DMS53 treated with DMSO at 0.1 percent for 48 hours (cell line): ENCODE data around the gene AOPEP.

ENCODE experiments used
- DNase-seq: peaks from one replicate; lab custom pipeline; 2025; ENCODE audit not compliant: unreplicated experiment; lab: John Stamatoyannopoulos, UW

Gene AOPEP

GRCh38 chr9:94714494-94714893, 12.0 kb upstream of the AOPEP start:
- no peak for DNase-seq

GRCh38 chr9:94717761-94718160, 8.7 kb upstream of the AOPEP start:
- DNase-seq = no peak

- peak; percentile 9 for DNase-seq
Observed at GRCh38 chr9:94718936-94719335, 7.6 kb upstream of the AOPEP start.

GRCh38 chr9:94719878-94720277, 6.6 kb upstream of the AOPEP start:
- DNase-seq = no peak

GRCh38 chr9:94720846-94721549, 5.5 kb upstream of the AOPEP start:
- no peak for DNase-seq

GRCh38 chr9:94721754-94722153, 4.7 kb upstream of the AOPEP start:
- no peak for DNase-seq

- no peak for DNase-seq
Observed at GRCh38 chr9:94725293-94725692, 1.2 kb upstream of the AOPEP start.

- DNase-seq = no peak
Observed at GRCh38 chr9:94728719-94729118, 2.2 kb downstream of the AOPEP start.

GRCh38 chr9:94729199-94729598, 2.7 kb downstream of the AOPEP start:
- no peak for DNase-seq

GRCh38 chr9:94734054-94734754, 7.7 kb downstream of the AOPEP start:
- DNase-seq = no peak

- DNase-seq = no peak
Observed at GRCh38 chr9:94736759-94737158, 10.3 kb downstream of the AOPEP start.

GRCh38 chr9:94740145-94740840, 13.8 kb downstream of the AOPEP start:
- no peak for DNase-seq

GRCh38 chr9:94741866-94742265, 15.4 kb downstream of the AOPEP start:
- DNase-seq = no peak

- no peak for DNase-seq
Observed at GRCh38 chr9:94743035-94743954, 16.8 kb downstream of the AOPEP start.

- DNase-seq = no peak
Observed at GRCh38 chr9:94745806-94746540, 19.5 kb downstream of the AOPEP start.

- DNase-seq = no peak
Observed at GRCh38 chr9:94746541-94747370, 20.3 kb downstream of the AOPEP start.

- no peak for DNase-seq
Observed at GRCh38 chr9:94754976-94755475, 28.5 kb downstream of the AOPEP start.

- DNase-seq = no peak
Observed at GRCh38 chr9:94757158-94757557, 30.7 kb downstream of the AOPEP start.

GRCh38 chr9:94758031-94758430, 31.5 kb downstream of the AOPEP start:
- DNase-seq = no peak
